ENCODE results near the gene TRPM3. TPM values are rescaled to one million over a fixed set of nuclear protein-coding genes. Genes with fewer than 3 reads are reported as not detected.

Gene TRPM3

DNA sequence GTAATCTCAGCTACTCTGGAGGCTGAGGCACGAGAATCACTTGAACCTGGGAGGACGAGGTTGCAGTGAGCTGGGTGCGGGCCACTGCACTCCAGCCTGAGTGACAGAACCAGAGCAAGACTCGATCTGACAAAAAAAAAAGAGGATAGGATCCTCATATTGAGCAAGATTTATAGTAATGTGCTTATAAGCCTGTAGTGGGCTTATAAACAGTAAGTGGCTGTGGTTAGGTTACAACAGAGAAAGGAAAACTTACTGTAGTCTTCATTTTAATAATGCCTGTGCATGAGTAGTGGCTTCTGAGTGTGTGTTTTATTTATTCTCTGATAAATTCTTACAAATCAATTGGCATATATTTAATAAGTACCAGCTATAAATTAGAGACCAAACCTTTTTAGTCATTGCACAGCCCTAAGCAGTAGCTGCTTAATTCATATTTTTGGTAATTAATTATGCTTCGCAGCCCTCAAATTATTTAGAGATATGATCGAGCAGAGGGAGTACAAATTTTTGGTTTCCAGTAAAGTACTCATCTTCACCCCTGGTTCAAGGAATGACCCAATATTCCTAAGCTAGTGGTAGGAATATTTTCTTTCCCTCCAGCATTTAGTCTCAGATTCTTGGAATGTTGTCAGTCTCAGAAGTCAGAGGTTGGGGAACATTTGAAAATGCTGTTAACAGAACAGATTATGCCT lies 633.2 kb downstream of the TRPM3 start:
- Histone ChIP-seq H3K27me3 (ENCODE audit: control insufficient read depth, insufficient read depth, low read length) (no peaks in the 10 kb centered on the region), H3K4me2 (ENCODE audit: low read length) (no peak overlapping the region)

DNA sequence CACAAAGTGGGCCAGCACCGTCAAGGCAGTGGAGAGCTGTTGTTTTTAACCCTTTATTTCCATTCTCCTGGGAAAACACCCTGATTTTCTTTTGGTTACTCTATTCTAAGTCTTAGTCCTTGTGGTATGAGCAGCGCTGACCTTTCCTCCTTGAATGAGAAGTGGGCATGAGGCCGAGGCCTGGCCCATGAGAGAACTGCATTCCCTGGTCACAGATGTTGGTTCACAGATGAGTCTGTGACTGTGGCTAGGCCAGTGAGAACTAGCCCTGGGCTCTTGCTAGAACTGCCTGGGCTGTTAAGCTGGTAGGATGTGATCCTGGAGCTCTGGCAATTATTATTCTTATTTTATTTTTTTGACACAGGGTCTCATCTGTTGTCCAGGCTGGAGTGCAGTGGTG lies 635.3 kb downstream of the TRPM3 start:
- Histone ChIP-seq H3K9ac (ENCODE audit: low read depth, low read length) (no peak overlapping the region), H3K9me3 (replicated peaks; ENCODE audit: low read length) (no peaks in the 10 kb centered on the region), H3K4me1 (ENCODE audit: control insufficient read depth, insufficient read depth, low read length) (peaks cover 57% of the 10 kb centered on the region), H3K4me3 (ENCODE audit: low read length) (no peak overlapping the region), H3K27me3 (ENCODE audit: control insufficient read depth, insufficient read depth, low read length) (no peaks in the 10 kb centered on the region), H3K4me2 (ENCODE audit: low read length) (no peak overlapping the region), H3K36me3 (ENCODE audit: insufficient read depth, low read length) (no peaks in the 10 kb centered on the region)

More for the DNA sequence above, 633.2 kb downstream of the TRPM3 start:
- Histone ChIP-seq H3K9ac (ENCODE audit: low read depth, low read length) (peak overlapping the region; percentile 12), H3K9me3 (replicated peaks; ENCODE audit: low read length) (no peaks in the 10 kb centered on the region), H3K36me3 (ENCODE audit: insufficient read depth, low read length) (no peaks in the 10 kb centered on the region), H3K4me1 (ENCODE audit: control insufficient read depth, insufficient read depth, low read length) (peaks cover 39% of the 10 kb centered on the region), H3K4me3 (ENCODE audit: low read length) (no peak overlapping the region)

DNA sequence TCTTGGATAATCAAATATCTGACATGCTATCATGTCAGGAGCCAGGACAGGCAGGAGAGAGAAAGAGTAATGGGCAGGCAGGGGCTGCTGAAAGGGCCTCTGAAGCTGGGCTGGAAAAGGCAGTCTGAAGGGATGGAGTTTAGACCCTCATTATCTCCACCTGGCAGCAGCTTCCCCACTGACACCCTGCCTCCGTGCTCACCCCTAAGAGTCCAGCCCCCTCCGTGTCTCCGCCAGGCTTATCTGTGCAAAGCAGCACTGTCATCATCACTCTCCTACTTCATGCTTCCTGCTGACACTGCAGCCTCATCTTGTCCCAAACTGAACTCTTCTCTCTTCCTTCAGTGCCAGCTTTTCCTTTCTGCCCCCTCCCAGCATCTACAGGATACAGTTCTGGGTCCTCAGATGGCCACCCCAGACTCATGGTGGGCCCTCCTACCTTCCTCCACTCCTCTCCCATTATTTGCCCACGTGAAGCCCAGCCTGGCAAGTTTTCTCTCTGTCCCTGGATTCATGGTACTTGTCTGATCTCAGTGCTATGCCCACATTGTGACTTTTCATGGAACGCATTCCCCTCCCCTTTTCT lies 636.1 kb downstream of the TRPM3 start:
- peak overlapping the region; percentile 58 for H3K9ac ChIP-seq (ENCODE audit: low read depth, low read length)
- peaks cover 64% of the 10 kb centered on the region for H3K4me1 ChIP-seq (ENCODE audit: control insufficient read depth, insufficient read depth, low read length)
- H3K27me3 ChIP-seq (ENCODE audit: control insufficient read depth, insufficient read depth, low read length): no peaks in the 10 kb centered on the region
- no peaks in the 10 kb centered on the region for H3K36me3 ChIP-seq (ENCODE audit: insufficient read depth, low read length)
- H3K9me3 ChIP-seq (replicated peaks; ENCODE audit: low read length): no peaks in the 10 kb centered on the region
- no peak overlapping the region for H3K4me2 ChIP-seq (ENCODE audit: low read length)
- H3K4me3 ChIP-seq (ENCODE audit: low read length): no peak overlapping the region

DNA sequence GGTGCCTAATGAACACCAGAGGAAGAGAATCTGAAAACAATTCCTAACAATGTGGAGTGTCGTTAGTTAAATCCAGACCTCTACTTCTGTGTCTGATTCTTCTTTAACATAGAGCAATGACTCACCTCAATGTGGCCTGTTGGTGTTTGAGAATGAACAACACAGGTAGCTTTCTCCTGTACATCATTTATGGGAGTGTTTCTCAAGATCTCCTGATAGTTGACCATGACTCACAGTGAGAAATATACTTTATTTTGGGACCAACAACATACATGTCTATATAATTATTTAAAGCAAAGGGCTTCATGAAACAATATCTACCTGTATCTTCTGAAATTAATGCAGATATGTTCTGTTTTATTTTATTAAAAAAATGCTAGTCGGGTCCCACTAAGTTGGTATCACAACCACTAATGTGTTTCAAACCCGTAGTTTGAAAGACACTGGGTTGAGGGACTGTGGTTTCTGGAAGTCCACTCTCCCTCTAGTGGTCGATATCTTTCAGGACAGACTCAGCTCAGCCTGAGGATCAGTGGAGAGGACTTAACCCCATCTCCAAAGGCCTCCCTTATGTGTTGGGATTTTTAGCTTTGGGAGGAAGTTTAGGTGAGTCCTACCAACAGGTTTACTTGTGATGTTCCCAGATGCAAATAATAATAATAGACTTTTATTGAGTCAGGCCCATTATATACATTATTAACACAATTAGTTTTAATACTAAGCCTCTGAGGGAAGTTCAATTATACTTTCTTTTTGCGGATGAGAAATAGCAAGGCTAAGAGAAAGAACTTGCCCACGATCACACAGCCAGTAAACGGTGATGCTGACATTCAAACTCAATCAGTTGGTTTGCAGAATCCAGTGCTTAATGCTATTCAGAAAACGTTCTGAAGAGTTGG lies 636.9 kb downstream of the TRPM3 start:
- H3K4me1 ChIP-seq (ENCODE audit: control insufficient read depth, insufficient read depth, low read length): peaks cover 73% of the 10 kb centered on the region
- no peak overlapping the region for H3K4me3 ChIP-seq (ENCODE audit: low read length)
- H3K9me3 ChIP-seq (replicated peaks; ENCODE audit: low read length): no peaks in the 10 kb centered on the region

DNA sequence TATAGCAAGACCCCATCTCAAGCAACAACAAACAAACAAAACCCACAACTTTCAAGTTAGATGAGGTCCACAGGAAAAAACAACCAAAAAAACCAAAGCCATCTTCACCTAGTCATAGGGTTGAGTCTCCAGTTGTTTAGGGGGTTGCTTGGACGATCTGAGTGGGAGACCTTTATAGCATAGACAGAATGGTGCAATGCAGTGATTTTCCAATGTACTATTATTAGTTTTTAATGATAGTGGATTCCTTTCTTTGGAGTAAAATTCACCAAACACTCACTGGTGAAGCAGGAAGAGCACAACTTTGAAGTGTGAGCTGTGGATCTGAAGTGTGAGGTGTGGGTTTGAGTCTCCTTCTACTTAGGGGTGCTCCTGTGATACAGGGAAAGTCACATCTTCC lies 640.0 kb downstream of the TRPM3 start:
- Histone ChIP-seq H3K4me2 (ENCODE audit: low read length) (peak overlapping the region; percentile 77), H3K4me3 (ENCODE audit: low read length) (no peak overlapping the region), H3K36me3 (ENCODE audit: insufficient read depth, low read length) (no peaks in the 10 kb centered on the region), H3K4me1 (ENCODE audit: control insufficient read depth, insufficient read depth, low read length) (peaks cover 90% of the 10 kb centered on the region), H3K27me3 (ENCODE audit: control insufficient read depth, insufficient read depth, low read length) (no peaks in the 10 kb centered on the region), H3K9ac (ENCODE audit: low read depth, low read length) (peak overlapping the region; percentile 92), H3K9me3 (replicated peaks; ENCODE audit: low read length) (no peaks in the 10 kb centered on the region)

More for the DNA sequence above, 636.9 kb downstream of the TRPM3 start:
- Histone ChIP-seq H3K9ac (ENCODE audit: low read depth, low read length) (peak overlapping the region; percentile 58), H3K36me3 (ENCODE audit: insufficient read depth, low read length) (no peaks in the 10 kb centered on the region), H3K27me3 (ENCODE audit: control insufficient read depth, insufficient read depth, low read length) (no peaks in the 10 kb centered on the region), H3K4me2 (ENCODE audit: low read length) (peak overlapping the region; percentile 18)

DNA sequence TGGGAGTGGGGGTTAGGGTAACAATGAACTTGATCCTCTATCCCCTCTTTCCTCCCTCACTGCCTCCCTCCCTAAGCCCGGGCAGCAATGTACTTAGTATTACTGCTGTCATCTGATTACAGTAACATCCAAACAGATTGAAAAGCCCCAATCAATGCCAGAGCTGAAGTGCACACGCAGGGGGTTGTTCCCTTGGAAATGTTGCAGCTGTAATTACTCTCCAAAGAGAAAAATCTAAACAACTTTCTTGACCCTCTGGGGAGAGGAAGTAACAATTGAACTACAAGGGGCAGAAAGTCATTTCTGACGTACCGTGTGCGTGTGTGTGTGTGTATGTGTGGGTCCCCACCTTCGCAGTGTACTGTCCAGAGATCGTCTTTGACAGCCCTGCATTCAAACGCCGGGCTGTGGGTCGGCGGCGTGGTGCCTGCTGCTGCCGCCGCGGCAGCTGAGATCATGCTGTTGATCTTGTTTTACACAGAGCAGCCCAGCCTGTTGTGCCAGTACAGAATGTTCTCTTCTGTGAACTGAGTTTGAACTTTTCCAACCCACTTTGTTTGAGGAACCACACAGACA lies 640.9 kb downstream of the TRPM3 start:
- Histone ChIP-seq H3K36me3 (ENCODE audit: insufficient read depth, low read length) (no peaks in the 10 kb centered on the region), H3K9ac (ENCODE audit: low read depth, low read length) (peak overlapping the region; percentile 92), H3K4me1 (ENCODE audit: control insufficient read depth, insufficient read depth, low read length) (peaks cover 83% of the 10 kb centered on the region), H3K4me2 (ENCODE audit: low read length) (peak overlapping the region; percentile 77), H3K9me3 (replicated peaks; ENCODE audit: low read length) (no peaks in the 10 kb centered on the region), H3K4me3 (ENCODE audit: low read length) (peak overlapping the region; percentile 42), H3K27me3 (ENCODE audit: control insufficient read depth, insufficient read depth, low read length) (no peaks in the 10 kb centered on the region)

DNA sequence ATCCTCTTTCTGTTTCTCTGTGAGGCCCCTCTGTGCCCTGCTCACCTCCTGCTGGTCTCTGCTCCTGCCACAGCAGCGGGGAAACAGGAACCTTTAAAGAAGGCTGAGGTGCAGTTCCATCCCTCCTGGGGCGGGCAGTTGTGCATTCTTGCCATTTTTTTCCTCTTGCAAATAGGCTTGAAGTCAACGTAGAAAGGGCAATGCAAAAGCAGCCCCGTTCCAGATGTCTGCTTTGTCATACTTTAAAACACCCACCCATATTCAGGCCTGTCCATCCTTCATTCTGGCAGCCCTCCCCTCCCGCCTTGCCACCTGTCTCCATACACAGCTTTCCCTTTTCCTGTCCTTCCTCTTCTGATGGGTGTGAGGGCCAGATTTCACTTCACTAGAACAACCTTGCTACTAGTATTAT lies 641.5 kb downstream of the TRPM3 start:
- peak overlapping the region; percentile 42 for H3K4me3 ChIP-seq (ENCODE audit: low read length)
- H3K9ac ChIP-seq (ENCODE audit: low read depth, low read length): peak overlapping the region; percentile 92

More for the DNA sequence above, 641.5 kb downstream of the TRPM3 start:
- peak overlapping the region; percentile 77 for H3K4me2 ChIP-seq (ENCODE audit: low read length)
- H3K36me3 ChIP-seq (ENCODE audit: insufficient read depth, low read length): no peaks in the 10 kb centered on the region
- no peaks in the 10 kb centered on the region for H3K9me3 ChIP-seq (replicated peaks; ENCODE audit: low read length)
- H3K4me1 ChIP-seq (ENCODE audit: control insufficient read depth, insufficient read depth, low read length): peaks cover 79% of the 10 kb centered on the region
- no peaks in the 10 kb centered on the region for H3K27me3 ChIP-seq (ENCODE audit: control insufficient read depth, insufficient read depth, low read length)

Small RNAs within 50 kb of the gene (small RNA-seq; reads per million reads assigned to genes)
- gene MIR204 (55.7 reads per million, percentile 96 among the genes with 10 or more reads in this experiment), gene RN7SL726P (not detected)

Measured in skeletal muscle satellite cell (primary cell).